Stomach (tissue), 4 donors: ENCODE measurements around the gene EXOC3.

ENCODE experiments used
- EP300 ChIP-seq: sonication (generic); formaldehyde crosslinking; IDR thresholded peaks from one replicate; pipeline ENCODE4 v1.6.1; 2017; ENCODE audit warnings: antibody characterized with exemption
- TF ChIP-seq, protein P1 (sequence below), 7 experiments: fragments of 450-650 bp in 4 of 7; fragments of 200-600 bp in 3 of 7; sonication (generic) in 3 of 7; IDR thresholded peaks; one replicate each; pipeline ENCODE4 v1.5.1; 2016 to 2019; ENCODE audit warnings: antibody characterized with exemption in 7 of 7, control low read depth in 2 of 7, mild to moderate bottlenecking in 1 of 7

- TF ChIP-seq, protein P1, sequence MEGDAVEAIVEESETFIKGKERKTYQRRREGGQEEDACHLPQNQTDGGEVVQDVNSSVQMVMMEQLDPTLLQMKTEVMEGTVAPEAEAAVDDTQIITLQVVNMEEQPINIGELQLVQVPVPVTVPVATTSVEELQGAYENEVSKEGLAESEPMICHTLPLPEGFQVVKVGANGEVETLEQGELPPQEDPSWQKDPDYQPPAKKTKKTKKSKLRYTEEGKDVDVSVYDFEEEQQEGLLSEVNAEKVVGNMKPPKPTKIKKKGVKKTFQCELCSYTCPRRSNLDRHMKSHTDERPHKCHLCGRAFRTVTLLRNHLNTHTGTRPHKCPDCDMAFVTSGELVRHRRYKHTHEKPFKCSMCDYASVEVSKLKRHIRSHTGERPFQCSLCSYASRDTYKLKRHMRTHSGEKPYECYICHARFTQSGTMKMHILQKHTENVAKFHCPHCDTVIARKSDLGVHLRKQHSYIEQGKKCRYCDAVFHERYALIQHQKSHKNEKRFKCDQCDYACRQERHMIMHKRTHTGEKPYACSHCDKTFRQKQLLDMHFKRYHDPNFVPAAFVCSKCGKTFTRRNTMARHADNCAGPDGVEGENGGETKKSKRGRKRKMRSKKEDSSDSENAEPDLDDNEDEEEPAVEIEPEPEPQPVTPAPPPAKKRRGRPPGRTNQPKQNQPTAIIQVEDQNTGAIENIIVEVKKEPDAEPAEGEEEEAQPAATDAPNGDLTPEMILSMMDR (IDR thresholded peaks at IDR 0.05), result no peak
- no peak for TF ChIP-seq EP300
Measured at GRCh38 chr5:499233-500209, 56.5 kb downstream of the EXOC3 start.
